Activated CD4-positive, alpha-beta T cell treated with anti-CD3 and anti-CD28 coated beads, Interleukin-2, amount 50 U/mL, for 24 hours (primary cell): ENCODE results near the gene TPRKB.
"Not testable (repeated sequence)": the region's sequence is repeated elsewhere in the genome, so short reads cannot be mapped to it uniquely, and the experiment has no call there.

Experiments
- DNase-seq, 2 donors: peaks; one replicate each; pipeline ENCODE4 v3.0.0-alpha.2; 2020; ENCODE audit warnings: low read depth in 1 of 2, low spot score in 1 of 2

The TPRKB gene

GRCh38 chr2:73740767-73741166 is 3.6 kb upstream of the TPRKB start:
- DNase-seq, result no peak

GRCh38 chr2:73739101-73739500 is 2.0 kb upstream of the TPRKB start:
- DNase-seq, result no peak

GRCh38 chr2:73736378-73736777 is 767 bp downstream of the TPRKB start:
- DNase-seq, result no peak

- DNase-seq, result no peak
Observed at GRCh38 chr2:73730810-73731209, 6.3 kb downstream of the TPRKB start.

- DNase-seq, result no peak
Observed at GRCh38 chr2:73728711-73729110, 8.4 kb downstream of the TPRKB start.

GRCh38 chr2:73728043-73728442 is 9.1 kb downstream of the TPRKB start:
- no peak for DNase-seq

- DNase-seq, result not testable (repeated sequence)
Observed at GRCh38 chr2:73726657-73727056, 10.5 kb downstream of the TPRKB start.

- no peak for DNase-seq
Observed at GRCh38 chr2:73718851-73719621, 18.1 kb downstream of the TPRKB start.

GRCh38 chr2:73718421-73718820 is 18.7 kb downstream of the TPRKB start:
- no peak for DNase-seq

- DNase-seq, result not testable (repeated sequence)
Observed at GRCh38 chr2:73717695-73718094, 19.4 kb downstream of the TPRKB start.

- DNase-seq, result no peak
Observed at GRCh38 chr2:73717251-73717606, 19.9 kb downstream of the TPRKB start.

- no peak for DNase-seq
Observed at GRCh38 chr2:73716543-73717250, 20.4 kb downstream of the TPRKB start.

GRCh38 chr2:73714091-73714490 is 23.1 kb downstream of the TPRKB start:
- no peak for DNase-seq

GRCh38 chr2:73708527-73708926 is 28.6 kb downstream of the TPRKB start:
- no peak for DNase-seq

GRCh38 chr2:73707636-73708035 is 29.5 kb downstream of the TPRKB start:
- DNase-seq, result no peak

GRCh38 chr2:73707058-73707457 is 30.1 kb downstream of the TPRKB start:
- DNase-seq, result no peak

- DNase-seq, result no peak
Observed at GRCh38 chr2:73705091-73705490, 32.1 kb downstream of the TPRKB start.

- DNase-seq, result no peak
Observed at GRCh38 chr2:73704285-73704684, 32.9 kb downstream of the TPRKB start.

GRCh38 chr2:73703675-73704074 is 33.5 kb downstream of the TPRKB start:
- no peak for DNase-seq

- DNase-seq, result not testable (repeated sequence)
Observed at GRCh38 chr2:73702852-73703493, 34.2 kb downstream of the TPRKB start.

- DNase-seq, result no peak
Observed at GRCh38 chr2:73701968-73702665, 35.0 kb downstream of the TPRKB start.

- DNase-seq, result not testable (repeated sequence)
Observed at GRCh38 chr2:73701448-73701765, 35.7 kb downstream of the TPRKB start.
